Kidney (tissue), 14 donors: ENCODE data around the gene HDGFL1. TPM values are rescaled to one million over a fixed set of nuclear protein-coding genes. Genes with fewer than 3 reads are reported as not detected.

Experiments used
- DNase-seq, 5 donors: peaks; one replicate each; pipeline ENCODE4 v3.0.0-alpha.2; 2013 to 2020
- FAIRE-seq: peaks from 2 replicates; lab custom pipeline; 2012; peaks lifted over from hg19 to GRCh38; lab: Jason Lieb, UNC
- H3K27ac ChIP-seq, 2 donors: one replicate each; pipeline ENCODE4 v1.7.0; 2013; ENCODE audit warnings: low read depth in 2 of 2, low read length in 2 of 2, inconsistent platforms in 1 of 2
- H3K27me3 ChIP-seq: one replicate; pipeline ENCODE4 v1.7.1; 2013; ENCODE audit warnings: low read length, inconsistent platforms; ENCODE audit not compliant: control insufficient read depth, insufficient read depth
- H3K36me3 ChIP-seq, 3 donors: one replicate each; pipeline versions ENCODE4 v1.7.0 to v1.7.1; 2013; ENCODE audit warnings: low read length in 3 of 3, control low read depth in 1 of 3, inconsistent platforms in 1 of 3; ENCODE audit not compliant: insufficient read depth in 3 of 3, control insufficient read depth in 2 of 3
- H3K4me1 ChIP-seq, 3 donors: one replicate each; pipeline versions ENCODE4 v1.7.0 to v1.7.1; 2013; ENCODE audit warnings: low read length in 3 of 3, inconsistent platforms in 1 of 3, low read depth in 1 of 3; ENCODE audit not compliant: control insufficient read depth in 2 of 3, insufficient read depth in 2 of 3
- H3K4me3 ChIP-seq, 3 donors: one replicate each; pipeline versions ENCODE4 v1.7.0 to v1.8.1; 2013; ENCODE audit warnings: low read length in 3 of 3, control low read depth in 1 of 3, inconsistent platforms in 1 of 3
- H3K9ac ChIP-seq, 3 donors: one replicate each; pipeline versions ENCODE4 v1.7.0 to v1.7.1; 2013; ENCODE audit warnings: low read length in 3 of 3, control low read depth in 1 of 3, inconsistent platforms in 1 of 3
- H3K9me3 ChIP-seq, 3 donors: one replicate each; pipeline versions ENCODE4 v1.7.0 to v1.7.1; 2013; ENCODE audit warnings: low read length in 3 of 3, control low read depth in 1 of 3, inconsistent platforms in 1 of 3; ENCODE audit not compliant: control insufficient read depth in 2 of 3, insufficient read depth in 1 of 3
- intact Hi-C: fragments of 100-400 bp; cut with DNase I; formaldehyde crosslinking; loops from one replicate; pipeline ENCODE4 v1.11.1; 2022
- polyA plus RNA-seq: library from polyadenylated mRNA; stranded (reverse); fragments of 350-450 nt; fragmentation: Illumina TruSeq; extraction: RNeasy Lipid Tissue Mini Kit (QIAGEN cat#74804); gene quantifications from one replicate; pipeline ENCODE4 v1.2.3, GENCODE V29; 2014; ENCODE audit warnings: low read depth, low replicate concordance; ENCODE audit not compliant: insufficient read depth
- total RNA-seq: library from RNA; stranded (reverse); fragmentation: NEBNext Ultra II Directional; extraction: Animal tissue kit (Norgen Biotek cat#: 25700); gene quantifications from one replicate; pipeline ENCODE4 v1.2.1, GENCODE V29; 2021
- TF ChIP-seq, protein P1 (sequence below): IDR thresholded peaks from 3 replicates; pipeline ENCODE4 v1.5.1; 2012; ENCODE audit warnings: mild to moderate bottlenecking, moderate library complexity, borderline replicate concordance; ENCODE audit not compliant: insufficient read depth; ENCODE audit errors: extremely low read depth
- donor health status: control.
- donor health status: control.
- donor health status: control.
- donor health status: control.
- donor health status: control.
- donor health status: DM: yes; HTN: yes; CAD: no.
- donor health status: Normal renal cell carcinoma (clear cell type).

HDGFL1 gene
- total and polyA plus RNA-seq, 2 donors from 2014 or later: not detected

DNA sequence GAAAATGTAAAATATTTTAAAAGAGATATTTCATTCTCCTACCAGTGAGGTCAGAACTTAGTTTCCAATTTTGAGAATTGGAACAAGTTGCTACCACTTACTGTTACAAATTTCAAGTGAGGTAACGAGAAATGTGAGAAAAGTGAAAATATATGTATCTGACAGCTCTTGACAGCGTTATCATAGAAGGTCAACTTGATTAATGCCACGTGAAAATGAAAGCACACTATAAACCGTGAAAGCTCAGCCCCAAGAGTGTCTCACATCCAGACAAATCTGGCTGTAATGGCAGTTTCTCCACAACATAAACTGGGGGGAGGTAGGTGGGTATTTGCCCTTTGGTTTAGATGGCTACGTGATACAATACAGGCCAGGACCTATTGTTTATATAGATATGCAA lies 13.9 kb downstream of the HDGFL1 start:
- TF ChIP-seq, protein P1, sequence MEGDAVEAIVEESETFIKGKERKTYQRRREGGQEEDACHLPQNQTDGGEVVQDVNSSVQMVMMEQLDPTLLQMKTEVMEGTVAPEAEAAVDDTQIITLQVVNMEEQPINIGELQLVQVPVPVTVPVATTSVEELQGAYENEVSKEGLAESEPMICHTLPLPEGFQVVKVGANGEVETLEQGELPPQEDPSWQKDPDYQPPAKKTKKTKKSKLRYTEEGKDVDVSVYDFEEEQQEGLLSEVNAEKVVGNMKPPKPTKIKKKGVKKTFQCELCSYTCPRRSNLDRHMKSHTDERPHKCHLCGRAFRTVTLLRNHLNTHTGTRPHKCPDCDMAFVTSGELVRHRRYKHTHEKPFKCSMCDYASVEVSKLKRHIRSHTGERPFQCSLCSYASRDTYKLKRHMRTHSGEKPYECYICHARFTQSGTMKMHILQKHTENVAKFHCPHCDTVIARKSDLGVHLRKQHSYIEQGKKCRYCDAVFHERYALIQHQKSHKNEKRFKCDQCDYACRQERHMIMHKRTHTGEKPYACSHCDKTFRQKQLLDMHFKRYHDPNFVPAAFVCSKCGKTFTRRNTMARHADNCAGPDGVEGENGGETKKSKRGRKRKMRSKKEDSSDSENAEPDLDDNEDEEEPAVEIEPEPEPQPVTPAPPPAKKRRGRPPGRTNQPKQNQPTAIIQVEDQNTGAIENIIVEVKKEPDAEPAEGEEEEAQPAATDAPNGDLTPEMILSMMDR: no peak
- no peak for FAIRE-seq
- no peak overlapping the region for H3K9ac ChIP-seq
- no peaks in the 10 kb centered on the region for H3K9me3 ChIP-seq
- no peak overlapping the region for H3K27ac ChIP-seq
- no peaks in the 10 kb centered on the region for H3K27me3 ChIP-seq
- intact Hi-C loops: no loop called here
- no peak overlapping the region for H3K4me3 ChIP-seq
- DNase-seq: no peak
- H3K4me1 ChIP-seq: no peaks in the 10 kb centered on the region
- no peaks in the 10 kb centered on the region for H3K36me3 ChIP-seq

DNA sequence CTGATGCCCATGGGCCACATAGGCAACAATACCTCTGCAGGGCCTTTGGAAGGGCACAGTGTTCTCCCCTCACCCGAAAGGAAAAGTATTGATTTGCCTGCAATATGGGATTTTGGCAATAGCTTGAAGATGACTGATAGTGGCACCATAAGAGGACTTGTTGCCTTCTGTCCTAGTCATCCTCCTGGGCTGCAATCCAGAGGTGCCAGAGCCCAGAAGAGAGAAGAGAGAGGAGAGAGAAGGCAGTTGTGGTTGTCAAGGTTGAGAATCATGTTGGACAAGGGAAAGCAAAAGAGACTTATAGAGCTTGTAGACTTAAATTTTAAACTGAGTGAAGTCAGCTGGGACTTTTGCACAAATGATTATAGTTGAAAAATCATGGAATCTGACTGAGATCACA lies 14.6 kb downstream of the HDGFL1 start:
- no peaks in the 10 kb centered on the region for H3K36me3 ChIP-seq
- FAIRE-seq: no peak
- intact Hi-C loops: no loop called here
- TF ChIP-seq, protein P1: no peak
- H3K4me1 ChIP-seq: no peaks in the 10 kb centered on the region
- no peak for DNase-seq
- no peak overlapping the region for H3K4me3 ChIP-seq
- no peak overlapping the region for H3K27ac ChIP-seq
- H3K9ac ChIP-seq: no peak overlapping the region
- H3K9me3 ChIP-seq: no peaks in the 10 kb centered on the region
- no peaks in the 10 kb centered on the region for H3K27me3 ChIP-seq

DNA sequence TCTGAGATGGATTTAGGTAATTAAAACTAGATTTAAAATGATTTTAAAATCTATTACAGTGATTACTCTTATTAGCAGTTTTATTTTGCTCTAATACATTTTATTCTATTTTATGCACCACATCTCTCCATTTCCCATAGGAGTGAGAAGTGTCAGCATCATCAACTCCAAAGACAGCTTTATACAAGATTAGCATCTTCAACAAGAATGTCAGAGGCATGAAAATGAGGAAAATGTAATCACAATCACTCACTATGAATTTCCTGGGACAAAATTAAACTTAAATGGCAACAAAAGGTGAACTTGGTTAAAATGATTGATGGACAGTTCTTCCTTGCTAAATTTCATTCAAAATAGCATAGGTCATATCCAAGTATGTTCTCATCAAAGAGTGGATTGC lies 19.8 kb downstream of the HDGFL1 start:
- TF ChIP-seq, protein P1: no peak
- intact Hi-C loops: no loop called here
- H3K27me3 ChIP-seq: no peaks in the 10 kb centered on the region
- no peak for FAIRE-seq
- no peak for DNase-seq
- H3K36me3 ChIP-seq: no peaks in the 10 kb centered on the region
- H3K27ac ChIP-seq: no peak overlapping the region
- no peak overlapping the region for H3K4me3 ChIP-seq
- no peaks in the 10 kb centered on the region for H3K4me1 ChIP-seq
- H3K9me3 ChIP-seq: no peaks in the 10 kb centered on the region
- no peak overlapping the region for H3K9ac ChIP-seq

DNA sequence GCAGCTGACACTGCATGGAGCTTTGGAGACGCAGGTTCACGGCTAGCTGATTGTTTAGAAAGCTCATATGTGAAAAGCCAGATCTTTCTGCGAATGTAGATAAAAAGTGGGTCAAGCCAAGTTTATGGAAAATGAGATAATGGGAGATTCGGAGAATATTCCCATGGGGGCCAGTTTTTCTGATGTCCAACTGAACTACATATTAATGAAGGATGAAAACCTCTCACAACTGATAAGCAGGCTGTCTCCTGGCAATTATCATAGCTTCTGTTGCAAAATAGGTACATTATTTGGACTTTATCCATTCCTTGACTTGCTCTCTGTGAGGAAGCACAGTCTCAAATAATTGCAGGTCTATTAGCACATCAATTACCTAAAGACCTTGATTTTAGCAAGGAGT lies 21.1 kb downstream of the HDGFL1 start:
- H3K4me1 ChIP-seq: no peaks in the 10 kb centered on the region
- intact Hi-C loops: no loop called here
- TF ChIP-seq, protein P1: no peak
- H3K36me3 ChIP-seq: no peaks in the 10 kb centered on the region
- FAIRE-seq (no peak), DNase-seq (no peak)
- no peak overlapping the region for H3K9ac ChIP-seq
- H3K27ac ChIP-seq: no peak overlapping the region
- H3K4me3 ChIP-seq: no peak overlapping the region
- H3K9me3 ChIP-seq: no peaks in the 10 kb centered on the region
- no peaks in the 10 kb centered on the region for H3K27me3 ChIP-seq
